Neural cell (in vitro differentiated cells): ENCODE data around the gene API5. TPM values are rescaled to one million over a fixed set of nuclear protein-coding genes. Genes with fewer than 3 reads are reported as not detected.
A peak's percentile ranks its signal among the peaks of the same experiment; 100 is the strongest.

Source experiments
- H2AFZ ChIP-seq: fragments of 200-600, 300-800 bp; sonication (generic), shearing (Covaris generic); 2 replicates; pipeline ENCODE4 v1.6.0; 2014; ENCODE audit warnings: low read depth, mild to moderate bottlenecking, antibody characterized with exemption, low read length, moderate library complexity
- H3F3A ChIP-seq: fragments of 200-600 bp; shearing (Covaris generic); 2 replicates; pipeline ENCODE4 v1.6.1; 2016; ENCODE audit warnings: mild to moderate bottlenecking, moderate library complexity, mixed read lengths, antibody characterized with exemption, low read length; ENCODE audit not compliant: insufficient read depth, poor library complexity, severe bottlenecking
- H3K27ac ChIP-seq: fragments of 200-600, 300-800 bp; sonication (generic), shearing (Covaris generic); 2 replicates; pipeline ENCODE4 v1.5.1; 2014; ENCODE audit warnings: mild to moderate bottlenecking, low read length, moderate library complexity
- H3K27me3 ChIP-seq: fragments of 300-800, 200-600 bp; sonication (generic), shearing (Covaris generic); 2 replicates; pipeline ENCODE4 v1.6.0; 2014; ENCODE audit warnings: mild to moderate bottlenecking, low read depth, low read length, moderate library complexity; ENCODE audit not compliant: insufficient read depth
- H3K36me3 ChIP-seq: fragments of 300-800, 200-600 bp; sonication (generic), shearing (Covaris generic); 2 replicates; pipeline ENCODE4 v1.5.1; 2014; ENCODE audit warnings: mild to moderate bottlenecking, antibody characterized with exemption, low read length, moderate library complexity; ENCODE audit not compliant: insufficient read depth
- H3K4me2 ChIP-seq: fragments of 300-800, 200-600 bp; sonication (generic), shearing (Covaris generic); 2 replicates; pipeline ENCODE4 v1.6.0; 2014; ENCODE audit warnings: mild to moderate bottlenecking, low read length
- H3K4me3 ChIP-seq: fragments of 300-800, 200-600 bp; sonication (generic), shearing (Covaris generic); 2 replicates; pipeline ENCODE4 v1.5.1; 2014; ENCODE audit warnings: mild to moderate bottlenecking, low read length, moderate library complexity
- H3K79me2 ChIP-seq: fragments of 200-600 bp; shearing (Covaris generic); replicated peaks from 2 replicates; pipeline ENCODE4 v1.6.0; 2014; ENCODE audit warnings: mild to moderate bottlenecking, low read length, moderate library complexity; ENCODE audit not compliant: insufficient read depth
- H3K9ac ChIP-seq: fragments of 300-800, 200-600 bp; sonication (generic), shearing (Covaris generic); 2 replicates; pipeline ENCODE4 v1.6.1; 2016; ENCODE audit warnings: mild to moderate bottlenecking, low read length, mixed read lengths
- H3K9me2 ChIP-seq: fragments of 200-600 bp; shearing (Covaris generic); 2 replicates; pipeline ENCODE4 v1.6.1; 2016; ENCODE audit warnings: mild to moderate bottlenecking, low read length, mixed read lengths; ENCODE audit not compliant: insufficient read depth
- H3K9me3 ChIP-seq: fragments of 200-600, 300-800 bp; sonication (generic), shearing (Covaris generic); 2 replicates; pipeline ENCODE4 v1.6.1; 2016; ENCODE audit warnings: mild to moderate bottlenecking, mixed run types, low read length, moderate library complexity, mixed read lengths
- H4K20me1 ChIP-seq: fragments of 200-600 bp; shearing (Covaris generic); 2 replicates; pipeline ENCODE4 v1.6.1; 2016; ENCODE audit warnings: mild to moderate bottlenecking, mixed run types; ENCODE audit not compliant: insufficient read depth
- EP300 ChIP-seq: fragments of 450-650 bp; conservative IDR thresholded peaks from 2 replicates; pipeline ENCODE4 v1.6.1; 2014; ENCODE audit warnings: antibody characterized with exemption, mild to moderate bottlenecking, moderate library complexity; ENCODE audit not compliant: poor library complexity, severe bottlenecking
- EZH2 ChIP-seq: fragments of 200-600, 300-800 bp; shearing (Covaris generic), sonication (generic); IDR thresholded peaks from 2 replicates; pipeline ENCODE4 v1.6.1; 2014; ENCODE audit warnings: antibody characterized with exemption, low read length, borderline replicate concordance, mild to moderate bottlenecking; ENCODE audit not compliant: insufficient read depth, poor library complexity, severe bottlenecking
- MXI1 ChIP-seq: fragments of 450-650 bp; conservative IDR thresholded peaks from 2 replicates; pipeline ENCODE4 v1.6.1; 2014; ENCODE audit warnings: antibody characterized with exemption, mild to moderate bottlenecking; ENCODE audit not compliant: poor library complexity, severe bottlenecking
- POLR2AphosphoS5 ChIP-seq: IDR thresholded peaks from 2 replicates; pipeline ENCODE4 v1.6.1; 2012
- RAD21 ChIP-seq: fragments of 450-650 bp; conservative IDR thresholded peaks from 2 replicates; pipeline ENCODE4 v1.6.1; 2014; ENCODE audit warnings: antibody characterized with exemption, mild to moderate bottlenecking, moderate library complexity
- SMC3 ChIP-seq: fragments of 450-650 bp; conservative IDR thresholded peaks from 2 replicates; pipeline ENCODE4 v1.6.1; 2014; ENCODE audit warnings: antibody characterized with exemption, mild to moderate bottlenecking, moderate library complexity; ENCODE audit not compliant: poor library complexity
- TAF1 ChIP-seq: IDR thresholded peaks from 2 replicates; pipeline ENCODE4 v1.6.1; 2012; ENCODE audit warnings: low read depth
- polyA plus RNA-seq: library from polyadenylated mRNA; depleted of rRNA; stranded (reverse); fragments of >200 nt; gene quantifications from 2 replicates; pipeline ENCODE4 v1.2.3, GENCODE V29; 2014
- TF ChIP-seq, protein P1 (sequence below): IDR thresholded peaks from 2 replicates; pipeline ENCODE4 v1.6.1; 2012; ENCODE audit warnings: borderline replicate concordance
- TF ChIP-seq, protein P2 (sequence below): fragments of 450-650 bp; IDR thresholded peaks from 2 replicates; pipeline ENCODE4 v1.5.1; 2014; ENCODE audit warnings: antibody characterized with exemption, mild to moderate bottlenecking, moderate library complexity; ENCODE audit not compliant: poor library complexity, severe bottlenecking

API5 gene
- polyA plus RNA-seq, 1 donor from 2014 or later = 86.0 TPM

DNA sequence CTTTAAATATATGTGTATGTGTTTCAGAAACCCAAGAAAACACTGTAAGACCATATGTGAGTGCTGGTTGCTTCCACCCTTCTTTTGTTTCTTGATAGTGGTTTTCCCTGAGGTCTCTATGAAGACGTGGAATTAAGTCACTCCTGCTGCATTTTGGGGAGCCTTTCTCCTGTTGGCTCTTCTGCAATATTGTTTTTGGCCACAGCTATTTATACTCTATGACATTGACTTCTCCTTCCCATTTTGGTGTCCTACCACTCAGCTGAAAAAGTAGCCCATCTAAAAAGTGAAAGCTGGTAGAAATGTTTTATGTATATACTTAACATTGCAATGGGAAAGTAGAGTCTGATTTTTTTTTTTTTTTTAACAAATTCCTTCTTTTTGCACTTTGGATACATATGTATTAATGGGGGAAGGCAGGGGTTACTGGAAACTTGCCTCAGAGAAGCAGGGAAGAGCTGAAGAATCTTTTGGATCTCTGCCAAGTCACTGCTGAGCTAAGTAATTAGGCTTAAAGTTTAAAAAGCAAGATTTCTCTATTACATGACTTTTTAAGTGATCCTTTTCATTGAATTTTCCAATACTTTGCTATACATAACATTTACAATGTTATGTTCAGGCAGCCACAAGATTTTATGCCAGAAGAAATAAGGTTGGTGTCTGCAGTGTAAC is 48.7 kb downstream of the API5 start:
- H3K4me2 ChIP-seq = peak overlapping the region; percentile 94

GRCh38 chr11:43366677-43367076 is 54.9 kb downstream of the API5 start:
- Histone ChIP-seq H3K36me3 (no peaks in the 10 kb centered on the region), H3K4me2 (no peak overlapping the region), H3K9ac (no peak overlapping the region), H4K20me1 (no peaks in the 10 kb centered on the region), H3K4me3 (no peak overlapping the region), H3K79me2 (peaks cover 80% of the 10 kb centered on the region), H3K27me3 (no peaks in the 10 kb centered on the region), H3F3A (no peaks in the 10 kb centered on the region), H3K9me2 (no peaks in the 10 kb centered on the region), H3K27ac (no peak overlapping the region), H2AFZ (no peak overlapping the region), H3K9me3 (no peaks in the 10 kb centered on the region)
- TF ChIP-seq POLR2AphosphoS5 (no peak), EZH2 (no peak), RAD21 (no peak), MXI1 (no peak)
- TF ChIP-seq, protein P1, sequence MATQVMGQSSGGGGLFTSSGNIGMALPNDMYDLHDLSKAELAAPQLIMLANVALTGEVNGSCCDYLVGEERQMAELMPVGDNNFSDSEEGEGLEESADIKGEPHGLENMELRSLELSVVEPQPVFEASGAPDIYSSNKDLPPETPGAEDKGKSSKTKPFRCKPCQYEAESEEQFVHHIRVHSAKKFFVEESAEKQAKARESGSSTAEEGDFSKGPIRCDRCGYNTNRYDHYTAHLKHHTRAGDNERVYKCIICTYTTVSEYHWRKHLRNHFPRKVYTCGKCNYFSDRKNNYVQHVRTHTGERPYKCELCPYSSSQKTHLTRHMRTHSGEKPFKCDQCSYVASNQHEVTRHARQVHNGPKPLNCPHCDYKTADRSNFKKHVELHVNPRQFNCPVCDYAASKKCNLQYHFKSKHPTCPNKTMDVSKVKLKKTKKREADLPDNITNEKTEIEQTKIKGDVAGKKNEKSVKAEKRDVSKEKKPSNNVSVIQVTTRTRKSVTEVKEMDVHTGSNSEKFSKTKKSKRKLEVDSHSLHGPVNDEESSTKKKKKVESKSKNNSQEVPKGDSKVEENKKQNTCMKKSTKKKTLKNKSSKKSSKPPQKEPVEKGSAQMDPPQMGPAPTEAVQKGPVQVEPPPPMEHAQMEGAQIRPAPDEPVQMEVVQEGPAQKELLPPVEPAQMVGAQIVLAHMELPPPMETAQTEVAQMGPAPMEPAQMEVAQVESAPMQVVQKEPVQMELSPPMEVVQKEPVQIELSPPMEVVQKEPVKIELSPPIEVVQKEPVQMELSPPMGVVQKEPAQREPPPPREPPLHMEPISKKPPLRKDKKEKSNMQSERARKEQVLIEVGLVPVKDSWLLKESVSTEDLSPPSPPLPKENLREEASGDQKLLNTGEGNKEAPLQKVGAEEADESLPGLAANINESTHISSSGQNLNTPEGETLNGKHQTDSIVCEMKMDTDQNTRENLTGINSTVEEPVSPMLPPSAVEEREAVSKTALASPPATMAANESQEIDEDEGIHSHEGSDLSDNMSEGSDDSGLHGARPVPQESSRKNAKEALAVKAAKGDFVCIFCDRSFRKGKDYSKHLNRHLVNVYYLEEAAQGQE = no peak

More for the DNA sequence above, 48.7 kb downstream of the API5 start:
- Histone ChIP-seq H4K20me1 (no peaks in the 10 kb centered on the region), H2AFZ (no peak overlapping the region), H3K9me2 (no peaks in the 10 kb centered on the region), H3F3A (no peaks in the 10 kb centered on the region), H3K27ac (no peak overlapping the region), H3K79me2 (peaks cover 62% of the 10 kb centered on the region), H3K9me3 (no peaks in the 10 kb centered on the region), H3K9ac (peak overlapping the region; percentile 94), H3K36me3 (no peaks in the 10 kb centered on the region), H3K27me3 (no peaks in the 10 kb centered on the region), H3K4me3 (peak overlapping the region; percentile 91)
- TF ChIP-seq, protein P2, sequence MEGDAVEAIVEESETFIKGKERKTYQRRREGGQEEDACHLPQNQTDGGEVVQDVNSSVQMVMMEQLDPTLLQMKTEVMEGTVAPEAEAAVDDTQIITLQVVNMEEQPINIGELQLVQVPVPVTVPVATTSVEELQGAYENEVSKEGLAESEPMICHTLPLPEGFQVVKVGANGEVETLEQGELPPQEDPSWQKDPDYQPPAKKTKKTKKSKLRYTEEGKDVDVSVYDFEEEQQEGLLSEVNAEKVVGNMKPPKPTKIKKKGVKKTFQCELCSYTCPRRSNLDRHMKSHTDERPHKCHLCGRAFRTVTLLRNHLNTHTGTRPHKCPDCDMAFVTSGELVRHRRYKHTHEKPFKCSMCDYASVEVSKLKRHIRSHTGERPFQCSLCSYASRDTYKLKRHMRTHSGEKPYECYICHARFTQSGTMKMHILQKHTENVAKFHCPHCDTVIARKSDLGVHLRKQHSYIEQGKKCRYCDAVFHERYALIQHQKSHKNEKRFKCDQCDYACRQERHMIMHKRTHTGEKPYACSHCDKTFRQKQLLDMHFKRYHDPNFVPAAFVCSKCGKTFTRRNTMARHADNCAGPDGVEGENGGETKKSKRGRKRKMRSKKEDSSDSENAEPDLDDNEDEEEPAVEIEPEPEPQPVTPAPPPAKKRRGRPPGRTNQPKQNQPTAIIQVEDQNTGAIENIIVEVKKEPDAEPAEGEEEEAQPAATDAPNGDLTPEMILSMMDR = no peak

- no peaks in the 10 kb centered on the region for H3F3A ChIP-seq
- no peak overlapping the region for H3K27ac ChIP-seq
- no peaks in the 10 kb centered on the region for H4K20me1 ChIP-seq
- no peak overlapping the region for H3K4me3 ChIP-seq
- H3K4me2 ChIP-seq = no peak overlapping the region
- H3K36me3 ChIP-seq = no peaks in the 10 kb centered on the region
- H3K9ac ChIP-seq = no peak overlapping the region
- H3K79me2 ChIP-seq = peaks cover 73% of the 10 kb centered on the region
- no peaks in the 10 kb centered on the region for H3K9me3 ChIP-seq
- H2AFZ ChIP-seq = no peak overlapping the region
- H3K9me2 ChIP-seq = no peaks in the 10 kb centered on the region
- H3K27me3 ChIP-seq = no peaks in the 10 kb centered on the region
- TF ChIP-seq EP300 = no peak
- TF ChIP-seq, protein P2 = no peak
- TF ChIP-seq MXI1 = no peak
- TF ChIP-seq POLR2AphosphoS5 = no peak
- TF ChIP-seq RAD21 = no peak
- TF ChIP-seq TAF1 = no peak
- TF ChIP-seq SMC3 = no peak
- TF ChIP-seq, protein P1 = no peak
Measured at GRCh38 chr11:43367382-43368178, 55.8 kb downstream of the API5 start.
